ENCODE data around the gene CEP97.

The CEP97 gene

DNA sequence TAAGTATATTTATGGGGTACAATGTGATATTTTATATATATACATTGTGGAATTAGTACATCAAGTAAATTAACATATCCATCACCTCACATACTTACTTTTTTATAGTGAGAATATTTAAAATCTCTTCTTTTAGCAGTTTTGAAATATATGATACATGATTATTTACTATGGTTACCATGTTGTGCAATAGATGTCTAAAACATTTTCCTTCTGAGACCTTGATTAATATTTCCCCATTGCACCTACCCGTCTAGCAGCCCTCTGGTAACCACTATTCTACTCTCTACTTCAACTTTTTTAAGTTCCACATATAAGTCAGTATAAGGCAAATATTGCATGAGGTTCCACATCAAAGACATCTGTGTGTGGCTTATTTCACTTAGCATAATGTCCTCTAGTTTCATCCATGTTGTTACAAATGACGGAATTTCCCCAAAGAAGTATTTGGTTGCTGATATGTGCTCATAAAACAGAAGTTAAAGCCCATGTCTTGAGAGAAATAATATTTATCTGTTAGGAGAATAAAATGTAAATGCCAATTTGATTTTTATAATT is 95.3 kb downstream of the CEP97 start:
- DNase-seq = no peak

All from 8988T (cell line).